ENCODE measurements around the gene LMCD1.

The LMCD1 gene

DNA sequence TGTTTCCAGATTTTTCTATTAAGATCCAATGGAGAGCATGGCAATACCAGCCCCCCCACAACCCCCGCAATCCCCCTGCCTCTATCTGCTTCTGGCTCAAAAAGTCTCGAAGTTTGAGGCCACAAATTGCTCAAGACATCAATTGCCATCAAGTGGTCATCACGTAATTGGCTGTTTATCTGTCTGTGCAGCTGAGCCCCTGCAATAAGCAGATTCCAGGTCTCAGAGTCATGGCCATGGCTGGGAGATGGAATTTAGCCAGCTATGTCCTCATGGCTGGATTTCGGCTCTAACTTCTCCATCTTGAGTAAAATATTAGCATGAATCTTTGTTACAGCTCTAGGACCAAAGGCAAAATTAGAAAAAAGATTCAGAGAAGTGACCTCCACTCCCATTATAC lies 120.2 kb downstream of the LMCD1 start:
- DNase-seq (ENCODE audit: low spot score) = no peak

DNA sequence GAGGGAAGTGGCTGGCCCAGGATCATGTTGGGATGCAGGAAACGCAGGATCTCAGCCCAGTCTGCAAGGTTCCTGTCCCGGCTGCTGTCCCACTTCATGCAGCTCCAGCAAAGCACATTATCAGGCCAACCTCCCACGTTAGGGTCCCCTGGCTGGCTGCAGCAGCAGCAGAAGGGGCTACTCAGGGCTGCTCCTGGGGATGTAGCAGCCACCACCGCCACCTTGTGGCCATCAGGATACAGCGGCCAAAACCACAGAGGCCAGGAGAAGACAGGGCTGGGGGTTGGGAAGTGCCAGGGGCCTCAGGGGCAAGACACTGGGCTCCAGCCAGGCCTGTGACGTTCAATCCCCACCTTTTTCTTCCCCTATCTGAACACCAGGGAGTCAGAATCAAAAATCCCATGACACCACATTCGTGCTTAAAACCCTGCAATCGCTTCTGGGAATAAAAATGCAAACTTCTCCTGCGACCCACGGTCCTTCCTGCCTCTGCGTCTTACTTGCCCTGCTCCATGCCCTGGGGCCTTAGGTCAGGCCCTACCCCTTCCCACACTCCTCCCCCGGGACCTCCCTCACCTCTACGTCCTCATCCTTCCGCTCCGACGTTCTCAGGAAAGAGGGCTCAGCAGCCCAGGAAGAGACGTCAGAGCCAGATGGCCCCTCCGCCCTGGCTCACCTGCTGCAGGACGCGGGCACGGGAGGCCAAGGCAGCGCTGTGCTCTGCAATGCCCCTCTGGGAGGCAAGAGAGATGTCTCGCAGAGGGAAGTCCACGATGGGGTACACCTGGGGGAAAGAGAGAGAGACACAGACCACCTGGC lies 121.5 kb downstream of the LMCD1 start:
- DNase-seq (ENCODE audit: low spot score) = peak; percentile 82
- TF ChIP-seq, protein P1, sequence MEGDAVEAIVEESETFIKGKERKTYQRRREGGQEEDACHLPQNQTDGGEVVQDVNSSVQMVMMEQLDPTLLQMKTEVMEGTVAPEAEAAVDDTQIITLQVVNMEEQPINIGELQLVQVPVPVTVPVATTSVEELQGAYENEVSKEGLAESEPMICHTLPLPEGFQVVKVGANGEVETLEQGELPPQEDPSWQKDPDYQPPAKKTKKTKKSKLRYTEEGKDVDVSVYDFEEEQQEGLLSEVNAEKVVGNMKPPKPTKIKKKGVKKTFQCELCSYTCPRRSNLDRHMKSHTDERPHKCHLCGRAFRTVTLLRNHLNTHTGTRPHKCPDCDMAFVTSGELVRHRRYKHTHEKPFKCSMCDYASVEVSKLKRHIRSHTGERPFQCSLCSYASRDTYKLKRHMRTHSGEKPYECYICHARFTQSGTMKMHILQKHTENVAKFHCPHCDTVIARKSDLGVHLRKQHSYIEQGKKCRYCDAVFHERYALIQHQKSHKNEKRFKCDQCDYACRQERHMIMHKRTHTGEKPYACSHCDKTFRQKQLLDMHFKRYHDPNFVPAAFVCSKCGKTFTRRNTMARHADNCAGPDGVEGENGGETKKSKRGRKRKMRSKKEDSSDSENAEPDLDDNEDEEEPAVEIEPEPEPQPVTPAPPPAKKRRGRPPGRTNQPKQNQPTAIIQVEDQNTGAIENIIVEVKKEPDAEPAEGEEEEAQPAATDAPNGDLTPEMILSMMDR (IDR thresholded peaks at IDR 0.05; ENCODE audit: extremely low read depth, missing control alignments) = peak; percentile 94

More for the DNA sequence above, 120.2 kb downstream of the LMCD1 start:
- TF ChIP-seq, protein P1 (IDR thresholded peaks at IDR 0.05; ENCODE audit: extremely low read depth, missing control alignments) = no peak

DNA sequence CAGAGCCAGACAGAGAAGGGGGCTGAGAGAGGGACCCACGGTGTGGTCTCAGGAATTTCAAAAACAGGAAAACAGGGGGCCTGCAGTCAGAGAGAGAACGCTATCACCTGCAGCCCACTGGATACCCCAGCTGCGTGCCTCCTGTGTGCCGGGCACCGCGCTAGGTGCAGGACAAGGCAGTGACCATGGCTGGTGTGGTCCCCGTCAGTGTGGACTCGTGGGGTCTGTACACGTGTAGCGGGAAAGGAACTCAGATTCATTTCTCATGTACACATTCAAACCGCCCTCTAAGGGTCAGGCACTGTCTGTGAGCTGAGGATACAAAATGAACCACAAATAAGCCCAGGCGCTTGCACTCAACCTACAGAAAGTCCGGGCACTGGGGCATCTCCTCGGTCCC lies 122.1 kb downstream of the LMCD1 start:
- no peak for DNase-seq (ENCODE audit: low spot score)
- TF ChIP-seq, protein P1 (IDR thresholded peaks at IDR 0.05; ENCODE audit: extremely low read depth, missing control alignments) = no peak

Measured in GM20000 (cell line).